DLD1 (cell line): ENCODE measurements around the gene CACNA1I.

ENCODE experiments used
- in situ Hi-C: cut with HindIII; loops from 2 replicates; pipeline ENCODE4 v1.10.0; 2017; ENCODE audit warnings: low sequenced_read_pairs

CACNA1I gene

DNA sequence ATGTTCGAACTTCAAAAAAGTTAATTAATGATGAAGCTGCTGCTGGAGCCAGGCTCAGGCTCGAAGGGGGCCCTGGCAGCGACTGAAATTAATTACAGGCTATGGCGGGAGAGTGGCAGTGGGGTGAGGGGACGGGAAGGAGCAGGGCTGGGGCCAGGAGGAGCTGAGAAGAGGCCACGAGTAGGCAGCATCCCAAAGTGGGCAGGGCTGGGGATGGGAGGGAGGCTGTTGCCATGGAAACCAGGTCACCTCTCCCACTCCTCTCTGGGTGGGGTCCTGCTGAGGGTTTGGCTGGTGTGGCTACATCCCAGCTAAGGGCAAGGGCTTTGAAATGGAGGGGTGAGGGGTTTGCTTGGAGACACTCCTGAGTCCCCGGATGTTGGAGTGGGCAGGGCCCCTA is 23.9 kb downstream of the CACNA1I start:
- in situ Hi-C loops = no loop called here

GRCh38 chr22:39595622-39596172 is 25.1 kb downstream of the CACNA1I start:
- in situ Hi-C loops = no loop called here

GRCh38 chr22:39596601-39597000 is 26.0 kb downstream of the CACNA1I start:
- in situ Hi-C loops = no loop called here

DNA sequence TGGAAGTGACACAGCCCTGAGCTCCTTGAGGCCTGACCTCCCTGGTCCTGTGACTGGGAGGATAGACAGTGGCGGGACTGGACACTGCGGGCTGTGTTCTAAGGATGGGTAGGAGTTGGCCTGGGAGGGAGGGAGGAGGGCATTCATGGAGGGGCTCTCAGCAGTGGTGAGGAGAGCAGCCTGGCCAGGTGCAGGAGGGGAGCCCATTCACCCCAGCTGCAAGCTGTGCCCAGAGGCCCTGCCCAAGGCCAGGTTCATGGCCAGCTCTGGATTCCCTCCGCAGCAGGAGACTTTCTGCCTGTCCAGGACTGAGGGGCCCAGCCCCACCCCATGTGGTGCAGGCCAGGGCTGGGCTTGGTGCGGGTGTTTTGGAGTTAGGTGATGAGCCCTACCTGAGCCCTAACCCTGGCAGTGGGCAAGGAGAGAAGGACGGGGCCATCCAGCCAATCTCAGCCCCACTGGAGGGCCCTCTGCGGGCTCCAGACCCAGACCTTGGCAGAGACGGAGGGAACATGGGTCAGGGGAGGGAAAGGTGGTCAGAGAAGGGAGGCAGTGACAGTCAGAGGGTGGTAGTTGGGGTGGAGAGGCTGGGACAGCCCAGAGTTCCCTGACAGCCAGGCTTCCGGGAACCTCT is 26.8 kb downstream of the CACNA1I start:
- in situ Hi-C loops = no loop called here

- in situ Hi-C loops = no loop called here
These were observed 27.7 kb downstream of the CACNA1I start for GRCh38 chr22:39598017-39598965.

- in situ Hi-C loops = no loop called here
These were observed 30.1 kb downstream of the CACNA1I start for GRCh38 chr22:39600491-39601179.

- in situ Hi-C loops = no loop called here
These were observed 30.6 kb downstream of the CACNA1I start for GRCh38 chr22:39601180-39601535.

DNA sequence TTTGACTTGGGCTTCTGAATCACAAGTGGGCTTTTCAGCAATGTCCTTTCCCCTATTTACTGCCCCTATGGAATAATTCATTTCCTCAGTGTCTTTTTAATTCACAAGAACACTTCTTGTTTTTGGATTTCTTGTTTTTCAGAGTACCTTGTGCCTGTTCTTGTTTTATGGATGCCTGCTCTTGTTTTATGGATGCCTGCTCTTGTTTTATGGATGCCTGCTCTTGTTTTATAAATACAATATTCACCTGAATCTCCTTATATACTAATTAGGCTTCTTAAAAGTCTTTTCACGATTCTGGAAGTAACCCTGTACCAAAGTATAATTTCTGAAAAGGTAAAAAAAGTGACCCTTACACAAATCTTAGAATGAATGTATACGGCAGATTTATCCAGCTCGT is 32.8 kb downstream of the CACNA1I start:
- in situ Hi-C loops = no loop called here

GRCh38 chr22:39610246-39610645 is 39.7 kb downstream of the CACNA1I start:
- in situ Hi-C loops = no loop called here

DNA sequence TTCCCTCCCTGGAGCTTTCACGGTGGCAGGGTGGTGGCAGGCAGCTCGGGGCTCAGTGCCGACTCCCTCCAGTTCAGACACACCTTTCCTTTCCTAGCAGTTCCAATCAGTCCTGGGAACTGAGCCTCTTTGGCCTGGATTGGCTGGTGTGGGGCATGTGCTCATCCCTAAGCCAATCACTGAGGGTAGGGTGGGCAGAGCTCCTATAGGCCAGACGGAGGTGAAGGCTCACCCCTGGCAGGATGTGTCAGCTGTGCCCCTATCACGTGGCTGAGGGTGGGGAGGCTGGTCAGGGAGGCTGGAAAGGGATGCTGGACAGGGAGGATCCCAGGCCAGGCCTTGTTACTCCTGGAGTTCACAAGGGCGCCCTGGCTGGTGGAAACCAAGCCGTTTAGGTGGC is 40.2 kb downstream of the CACNA1I start:
- in situ Hi-C loops = no loop called here

- in situ Hi-C loops = no loop called here
These were observed 40.8 kb downstream of the CACNA1I start for GRCh38 chr22:39611360-39611759.

- in situ Hi-C loops = no loop called here
These were observed 42.4 kb downstream of the CACNA1I start for GRCh38 chr22:39612811-39613548.

GRCh38 chr22:39613549-39613921 is 43.0 kb downstream of the CACNA1I start:
- in situ Hi-C loops = no loop called here

DNA sequence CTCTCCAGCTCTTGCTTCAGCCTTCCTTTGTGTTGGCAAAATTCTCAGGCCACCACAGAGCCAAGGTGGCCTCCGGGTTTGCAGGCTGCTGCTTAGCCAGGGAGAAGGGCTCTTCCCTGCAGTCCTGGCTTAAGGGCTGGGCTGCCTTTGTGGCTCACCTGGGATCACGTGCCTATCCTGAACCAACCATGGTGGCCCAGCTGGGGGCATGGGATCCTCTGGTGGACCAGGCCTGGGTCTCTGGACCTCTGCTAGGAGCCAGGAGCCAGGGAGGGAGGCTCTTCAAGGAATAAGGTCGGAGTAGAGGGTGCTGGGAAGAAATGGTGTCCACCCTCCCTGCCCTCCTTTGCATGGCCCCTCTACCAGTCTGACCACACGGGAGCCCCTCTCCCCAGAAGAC is 43.9 kb downstream of the CACNA1I start:
- in situ Hi-C loops = no loop called here

- in situ Hi-C loops = no loop called here
These were observed 45.5 kb downstream of the CACNA1I start for GRCh38 chr22:39616051-39616450.

- in situ Hi-C loops = no loop called here
These were observed 46.2 kb downstream of the CACNA1I start for GRCh38 chr22:39616781-39617180.

- in situ Hi-C loops = no loop called here
These were observed 46.8 kb downstream of the CACNA1I start for GRCh38 chr22:39617342-39617741.

GRCh38 chr22:39617970-39618757 is 47.6 kb downstream of the CACNA1I start:
- in situ Hi-C loops = no loop called here

DNA sequence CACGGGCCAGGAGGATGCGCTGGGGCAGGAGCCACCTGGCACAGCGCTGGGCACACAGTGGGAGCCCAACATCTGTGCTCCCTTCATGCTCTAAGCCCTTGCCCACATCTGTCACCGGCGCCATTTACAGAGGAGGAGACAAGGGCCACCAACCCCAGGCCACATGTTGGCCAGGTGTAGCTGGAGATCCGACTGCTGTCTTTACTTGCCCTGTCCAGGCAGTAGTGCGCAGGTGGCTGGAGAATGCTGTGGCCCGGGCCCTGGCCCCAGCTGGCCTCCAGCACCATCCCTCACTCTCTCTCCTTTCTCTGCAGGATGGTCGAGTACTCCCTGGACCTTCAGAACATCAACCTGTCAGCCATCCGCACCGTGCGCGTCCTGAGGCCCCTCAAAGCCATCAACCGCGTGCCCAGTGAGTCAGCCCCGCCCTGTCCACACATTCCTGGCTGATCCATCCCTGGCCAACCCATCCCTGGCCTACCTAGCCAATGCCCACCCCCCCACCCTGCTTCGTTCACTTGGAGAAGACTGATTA is 48.5 kb downstream of the CACNA1I start:
- in situ Hi-C loops = no loop called here
